GM12878 (cell line): ENCODE measurements around the gene IER5. TPM values are rescaled to one million over a fixed set of nuclear protein-coding genes. Genes with fewer than 3 reads are reported as not detected.

Experiments
- CHD2 ChIP-seq: IDR thresholded peaks from 2 replicates; pipeline ENCODE4 v1.6.1; 2011; ENCODE audit warnings: low read depth, low read length, improper control_type of control experiment, borderline replicate concordance
- DPF2 ChIP-seq: fragments of 450-650 bp; IDR thresholded peaks from 2 replicates; pipeline ENCODE4 v1.6.1; 2017; ENCODE audit warnings: mild to moderate bottlenecking
- IRF4 ChIP-seq: IDR thresholded peaks from 2 replicates; pipeline ENCODE4 v1.6.1; 2011; ENCODE audit warnings: low read depth, low read length
- JUND ChIP-seq: IDR thresholded peaks from 2 replicates; pipeline ENCODE4 v1.6.1; 2012; ENCODE audit warnings: low read depth, mild to moderate bottlenecking, low read length, improper control_type of control experiment, moderate library complexity
- MEF2B ChIP-seq: fragments of 450-650 bp; IDR thresholded peaks from 2 replicates; pipeline ENCODE4 v1.6.1; 2018; ENCODE audit warnings: mild to moderate bottlenecking, moderate library complexity; ENCODE audit not compliant: partially characterized antibody, poor library complexity, severe bottlenecking
- PAX8 ChIP-seq: fragments of 450-650 bp; IDR thresholded peaks from 2 replicates; pipeline ENCODE4 v1.6.1; 2017; ENCODE audit warnings: mild to moderate bottlenecking, moderate library complexity
- POLR2A ChIP-seq: IDR thresholded peaks from 2 replicates; pipeline ENCODE4 v1.6.1; 2011; ENCODE audit warnings: low read depth, mild to moderate bottlenecking, low read length
- RAD51 ChIP-seq: fragments of 450-650 bp; IDR thresholded peaks from 2 replicates; pipeline ENCODE4 v1.6.1; 2016; ENCODE audit warnings: moderate library complexity, mild to moderate bottlenecking, inconsistent platforms
- RCOR1 ChIP-seq: conservative IDR thresholded peaks from 2 replicates; pipeline ENCODE4 v1.6.1; 2012; ENCODE audit warnings: low read depth, low read length, improper control_type of control experiment
- STAT1 ChIP-seq: fragments of 450-650 bp; conservative IDR thresholded peaks from 2 replicates; pipeline ENCODE4 v1.6.1; 2014; ENCODE audit warnings: antibody characterized with exemption, mild to moderate bottlenecking
- TCF7 ChIP-seq: IDR thresholded peaks from 2 replicates; pipeline ENCODE4 v1.6.1; 2014; ENCODE audit warnings: antibody characterized with exemption, borderline replicate concordance
- ZNF384 ChIP-seq: IDR thresholded peaks from 2 replicates; pipeline ENCODE4 v1.6.1; 2012; ENCODE audit warnings: low read depth, mild to moderate bottlenecking, low read length, improper control_type of control experiment, borderline replicate concordance
- ZSCAN29 ChIP-seq: fragments of 450-650 bp; IDR thresholded peaks from 2 replicates; pipeline ENCODE4 v1.6.1; 2017; ENCODE audit warnings: mild to moderate bottlenecking, moderate library complexity
- polyA plus RNA-seq, 11 experiments: library from polyadenylated mRNA; depleted of rRNA in 4 of 11; unstranded in 6 of 11; stranded (reverse) in 5 of 11; fragments of >200 nt; fragmentation: Nextera tagmentation in 4 of 11; fragmentation: Illumina TruSeq in 1 of 11; extraction: Ambion mirVana in 4 of 11; extraction: Trizol in 1 of 11; gene quantifications; 1 replicate in 1 of 11; 2 replicates in 10 of 11; pipeline versions ENCODE4 v1.2.1 to v1.2.3, GENCODE V29; 2011 to 2016; ENCODE audit warnings: inconsistent platforms in 2 of 11, missing spikeins in 2 of 11, low read depth in 1 of 11
- total RNA-seq, 4 experiments: library from RNA; depleted of rRNA in 3 of 4; stranded (reverse); fragments of >200 nt in 3 of 4; fragmentation: Illumina TruSeq in 1 of 4; extraction: Trizol in 1 of 4; gene quantifications; 2 replicates each; pipeline versions ENCODE4 v1.2.1 to v1.2.3, GENCODE V29; 2013 to 2021
- TF ChIP-seq, protein P1 (sequence below): fragments of 450-650 bp; IDR thresholded peaks from 2 replicates; pipeline ENCODE4 v1.6.1; 2016; ENCODE audit warnings: mild to moderate bottlenecking, moderate library complexity, borderline replicate concordance
- TF ChIP-seq, protein P2 (sequence below): fragments of 450-650 bp; conservative IDR thresholded peaks from 2 replicates; pipeline ENCODE4 v1.6.1; 2017; ENCODE audit warnings: mild to moderate bottlenecking, moderate library complexity
- TF ChIP-seq, protein P3 (sequence below): fragments of 450-650 bp; formaldehyde crosslinking; IDR thresholded peaks from 2 replicates; pipeline ENCODE4 v1.5.0; 2022; ENCODE audit warnings: mild to moderate bottlenecking, missing genetic modification characterization
- TF ChIP-seq, protein P4 (sequence below): IDR thresholded peaks from 2 replicates; pipeline ENCODE4 v1.6.1; 2011; ENCODE audit warnings: low read depth, mild to moderate bottlenecking, low read length, moderate library complexity, borderline replicate concordance; ENCODE audit errors: extremely low read depth
- TF ChIP-seq, protein P5 (sequence below): fragments of 450-650 bp; IDR thresholded peaks from 2 replicates; pipeline ENCODE4 v1.6.1; 2017; ENCODE audit warnings: mild to moderate bottlenecking

IER5 gene
- total and polyA plus RNA-seq, 10 of the 15 experiments (the other 5 are each of a cell fraction or from before 2014, with no cell fraction given) = 4.3 to 75.2 (median 30.5) TPM

DNA sequence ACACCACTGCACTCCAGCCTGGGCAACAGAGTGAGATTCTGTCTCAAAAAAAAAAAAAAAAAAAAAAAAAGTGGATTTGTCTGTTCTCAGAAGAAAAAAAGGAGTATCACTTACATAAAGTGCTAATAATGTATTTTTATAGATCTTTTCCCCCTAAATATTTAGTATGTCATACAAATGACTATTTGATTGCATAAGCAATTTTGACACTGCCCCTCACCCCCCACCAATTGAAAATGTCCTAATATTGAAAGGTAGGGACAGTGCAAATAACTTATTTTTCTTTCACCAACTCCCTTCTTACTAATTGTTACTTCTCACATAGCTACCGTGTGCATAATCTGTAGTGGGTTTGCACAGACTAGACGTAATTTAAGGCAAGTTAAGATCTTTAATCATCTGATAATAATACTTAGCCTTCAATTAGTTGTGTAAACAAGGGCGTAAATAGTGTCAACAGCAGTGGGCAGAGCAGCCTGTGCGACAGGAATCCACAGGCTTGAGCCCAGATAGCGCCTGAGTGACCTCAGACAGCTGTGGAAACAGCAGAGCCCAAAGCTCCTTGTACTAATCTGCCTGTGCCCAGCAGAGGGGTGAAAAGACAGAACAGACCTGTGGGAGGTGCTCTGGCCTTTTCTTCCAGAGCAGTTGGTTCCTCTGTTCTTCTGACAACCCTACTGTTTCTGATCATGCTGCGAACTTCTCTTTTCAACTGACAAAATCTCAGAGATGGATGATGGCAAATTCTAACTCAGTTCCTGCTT, 4.5 kb upstream of the IER5 start (continued):
- TF ChIP-seq, protein P1, sequence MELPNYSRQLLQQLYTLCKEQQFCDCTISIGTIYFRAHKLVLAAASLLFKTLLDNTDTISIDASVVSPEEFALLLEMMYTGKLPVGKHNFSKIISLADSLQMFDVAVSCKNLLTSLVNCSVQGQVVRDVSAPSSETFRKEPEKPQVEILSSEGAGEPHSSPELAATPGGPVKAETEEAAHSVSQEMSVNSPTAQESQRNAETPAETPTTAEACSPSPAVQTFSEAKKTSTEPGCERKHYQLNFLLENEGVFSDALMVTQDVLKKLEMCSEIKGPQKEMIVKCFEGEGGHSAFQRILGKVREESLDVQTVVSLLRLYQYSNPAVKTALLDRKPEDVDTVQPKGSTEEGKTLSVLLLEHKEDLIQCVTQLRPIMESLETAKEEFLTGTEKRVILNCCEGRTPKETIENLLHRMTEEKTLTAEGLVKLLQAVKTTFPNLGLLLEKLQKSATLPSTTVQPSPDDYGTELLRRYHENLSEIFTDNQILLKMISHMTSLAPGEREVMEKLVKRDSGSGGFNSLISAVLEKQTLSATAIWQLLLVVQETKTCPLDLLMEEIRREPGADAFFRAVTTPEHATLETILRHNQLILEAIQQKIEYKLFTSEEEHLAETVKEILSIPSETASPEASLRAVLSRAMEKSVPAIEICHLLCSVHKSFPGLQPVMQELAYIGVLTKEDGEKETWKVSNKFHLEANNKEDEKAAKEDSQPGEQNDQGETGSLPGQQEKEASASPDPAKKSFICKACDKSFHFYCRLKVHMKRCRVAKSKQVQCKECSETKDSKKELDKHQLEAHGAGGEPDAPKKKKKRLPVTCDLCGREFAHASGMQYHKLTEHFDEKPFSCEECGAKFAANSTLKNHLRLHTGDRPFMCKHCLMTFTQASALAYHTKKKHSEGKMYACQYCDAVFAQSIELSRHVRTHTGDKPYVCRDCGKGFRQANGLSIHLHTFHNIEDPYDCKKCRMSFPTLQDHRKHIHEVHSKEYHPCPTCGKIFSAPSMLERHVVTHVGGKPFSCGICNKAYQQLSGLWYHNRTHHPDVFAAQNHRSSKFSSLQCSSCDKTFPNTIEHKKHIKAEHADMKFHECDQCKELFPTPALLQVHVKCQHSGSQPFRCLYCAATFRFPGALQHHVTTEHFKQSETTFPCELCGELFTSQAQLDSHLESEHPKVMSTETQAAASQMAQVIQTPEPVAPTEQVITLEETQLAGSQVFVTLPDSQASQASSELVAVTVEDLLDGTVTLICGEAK = no peak
- no peak for TF ChIP-seq DPF2
- TF ChIP-seq IRF4 = no peak
- TF ChIP-seq, protein P2, sequence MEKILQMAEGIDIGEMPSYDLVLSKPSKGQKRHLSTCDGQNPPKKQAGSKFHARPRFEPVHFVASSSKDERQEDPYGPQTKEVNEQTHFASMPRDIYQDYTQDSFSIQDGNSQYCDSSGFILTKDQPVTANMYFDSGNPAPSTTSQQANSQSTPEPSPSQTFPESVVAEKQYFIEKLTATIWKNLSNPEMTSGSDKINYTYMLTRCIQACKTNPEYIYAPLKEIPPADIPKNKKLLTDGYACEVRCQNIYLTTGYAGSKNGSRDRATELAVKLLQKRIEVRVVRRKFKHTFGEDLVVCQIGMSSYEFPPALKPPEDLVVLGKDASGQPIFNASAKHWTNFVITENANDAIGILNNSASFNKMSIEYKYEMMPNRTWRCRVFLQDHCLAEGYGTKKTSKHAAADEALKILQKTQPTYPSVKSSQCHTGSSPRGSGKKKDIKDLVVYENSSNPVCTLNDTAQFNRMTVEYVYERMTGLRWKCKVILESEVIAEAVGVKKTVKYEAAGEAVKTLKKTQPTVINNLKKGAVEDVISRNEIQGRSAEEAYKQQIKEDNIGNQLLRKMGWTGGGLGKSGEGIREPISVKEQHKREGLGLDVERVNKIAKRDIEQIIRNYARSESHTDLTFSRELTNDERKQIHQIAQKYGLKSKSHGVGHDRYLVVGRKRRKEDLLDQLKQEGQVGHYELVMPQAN = no peak
- TF ChIP-seq RCOR1 = no peak
- TF ChIP-seq, protein P3, sequence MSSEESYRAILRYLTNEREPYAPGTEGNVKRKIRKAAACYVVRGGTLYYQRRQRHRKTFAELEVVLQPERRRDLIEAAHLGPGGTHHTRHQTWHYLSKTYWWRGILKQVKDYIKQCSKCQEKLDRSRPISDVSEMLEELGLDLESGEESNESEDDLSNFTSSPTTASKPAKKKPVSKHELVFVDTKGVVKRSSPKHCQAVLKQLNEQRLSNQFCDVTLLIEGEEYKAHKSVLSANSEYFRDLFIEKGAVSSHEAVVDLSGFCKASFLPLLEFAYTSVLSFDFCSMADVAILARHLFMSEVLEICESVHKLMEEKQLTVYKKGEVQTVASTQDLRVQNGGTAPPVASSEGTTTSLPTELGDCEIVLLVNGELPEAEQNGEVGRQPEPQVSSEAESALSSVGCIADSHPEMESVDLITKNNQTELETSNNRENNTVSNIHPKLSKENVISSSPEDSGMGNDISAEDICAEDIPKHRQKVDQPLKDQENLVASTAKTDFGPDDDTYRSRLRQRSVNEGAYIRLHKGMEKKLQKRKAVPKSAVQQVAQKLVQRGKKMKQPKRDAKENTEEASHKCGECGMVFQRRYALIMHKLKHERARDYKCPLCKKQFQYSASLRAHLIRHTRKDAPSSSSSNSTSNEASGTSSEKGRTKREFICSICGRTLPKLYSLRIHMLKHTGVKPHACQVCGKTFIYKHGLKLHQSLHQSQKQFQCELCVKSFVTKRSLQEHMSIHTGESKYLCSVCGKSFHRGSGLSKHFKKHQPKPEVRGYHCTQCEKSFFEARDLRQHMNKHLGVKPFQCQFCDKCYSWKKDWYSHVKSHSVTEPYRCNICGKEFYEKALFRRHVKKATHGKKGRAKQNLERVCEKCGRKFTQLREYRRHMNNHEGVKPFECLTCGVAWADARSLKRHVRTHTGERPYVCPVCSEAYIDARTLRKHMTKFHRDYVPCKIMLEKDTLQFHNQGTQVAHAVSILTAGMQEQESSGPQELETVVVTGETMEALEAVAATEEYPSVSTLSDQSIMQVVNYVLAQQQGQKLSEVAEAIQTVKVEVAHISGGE = no peak
- TF ChIP-seq ZSCAN29 = no peak
- TF ChIP-seq ZNF384 = no peak
- TF ChIP-seq CHD2 = no peak
- no peak for TF ChIP-seq RAD51
- TF ChIP-seq, protein P4, sequence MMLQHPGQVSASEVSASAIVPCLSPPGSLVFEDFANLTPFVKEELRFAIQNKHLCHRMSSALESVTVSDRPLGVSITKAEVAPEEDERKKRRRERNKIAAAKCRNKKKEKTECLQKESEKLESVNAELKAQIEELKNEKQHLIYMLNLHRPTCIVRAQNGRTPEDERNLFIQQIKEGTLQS = no peak
- TF ChIP-seq TCF7 = no peak
- no peak for TF ChIP-seq STAT1
- TF ChIP-seq MEF2B = no peak
- TF ChIP-seq POLR2A = no peak
- TF ChIP-seq PAX8 = no peak
- TF ChIP-seq JUND = no peak
- TF ChIP-seq, protein P5, sequence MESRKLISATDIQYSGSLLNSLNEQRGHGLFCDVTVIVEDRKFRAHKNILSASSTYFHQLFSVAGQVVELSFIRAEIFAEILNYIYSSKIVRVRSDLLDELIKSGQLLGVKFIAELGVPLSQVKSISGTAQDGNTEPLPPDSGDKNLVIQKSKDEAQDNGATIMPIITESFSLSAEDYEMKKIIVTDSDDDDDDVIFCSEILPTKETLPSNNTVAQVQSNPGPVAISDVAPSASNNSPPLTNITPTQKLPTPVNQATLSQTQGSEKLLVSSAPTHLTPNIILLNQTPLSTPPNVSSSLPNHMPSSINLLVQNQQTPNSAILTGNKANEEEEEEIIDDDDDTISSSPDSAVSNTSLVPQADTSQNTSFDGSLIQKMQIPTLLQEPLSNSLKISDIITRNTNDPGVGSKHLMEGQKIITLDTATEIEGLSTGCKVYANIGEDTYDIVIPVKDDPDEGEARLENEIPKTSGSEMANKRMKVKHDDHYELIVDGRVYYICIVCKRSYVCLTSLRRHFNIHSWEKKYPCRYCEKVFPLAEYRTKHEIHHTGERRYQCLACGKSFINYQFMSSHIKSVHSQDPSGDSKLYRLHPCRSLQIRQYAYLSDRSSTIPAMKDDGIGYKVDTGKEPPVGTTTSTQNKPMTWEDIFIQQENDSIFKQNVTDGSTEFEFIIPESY = no peak
